Psoas muscle (tissue), 8 donors: ENCODE results near the gene OLFM2. TPM values are rescaled to one million over a fixed set of nuclear protein-coding genes. Genes with fewer than 3 reads are reported as not detected.
"Not testable (repeated sequence)": the region's sequence is repeated elsewhere in the genome, so short reads cannot be mapped to it uniquely, and the experiment has no call there.

ENCODE experiments used
- ATAC-seq, 4 donors: fragments of 200-7000 bp; cut with Tn5 transposase; one replicate each; pipeline ENCODE4 v1.9.1; 2020; ENCODE audit warnings: moderate library complexity in 3 of 4, mild to moderate bottlenecking in 2 of 4
- DNase-seq, 2 donors: peaks; one replicate each; pipeline ENCODE4 v3.0.0-alpha.2; 2020
- H3K27ac ChIP-seq: fragments of 200-600 bp; one replicate; pipeline ENCODE4 v1.8.0; 2022
- H3K27me3 ChIP-seq, 3 donors: fragments of 200-600 bp in 1 of 3; one replicate each; pipeline versions ENCODE4 v1.6.1 to v1.8.0; 2013 to 2022; ENCODE audit warnings: low read length in 2 of 3, mild to moderate bottlenecking in 2 of 3, moderate library complexity in 1 of 3; ENCODE audit not compliant: insufficient read depth in 3 of 3
- H3K36me3 ChIP-seq, 2 donors: fragments of 200-600 bp in 1 of 2; one replicate each; pipeline versions ENCODE4 v1.6.1 to v1.8.0; 2013 to 2022; ENCODE audit warnings: low read depth in 1 of 2, mild to moderate bottlenecking in 1 of 2, moderate library complexity in 1 of 2; ENCODE audit not compliant: insufficient read depth in 1 of 2
- H3K4me1 ChIP-seq: fragments of 200-600 bp; one replicate; pipeline ENCODE4 v1.8.0; 2022
- H3K4me3 ChIP-seq: fragments of 200-600 bp; one replicate; pipeline ENCODE4 v1.8.0; 2022; ENCODE audit warnings: mild to moderate bottlenecking
- H3K9me3 ChIP-seq: fragments of 200-600 bp; one replicate; pipeline ENCODE4 v1.8.0; 2022
- CTCF ChIP-seq: fragments of 200-600 bp; IDR thresholded peaks from one replicate; pipeline ENCODE4 v1.8.0; 2022; ENCODE audit warnings: antibody characterized with exemption
- WGBS, 3 donors: extraction: QIAGEN DNeasy Blood & Tissue Kit; methylation state at CpG; one replicate each; pipeline versions ENCODE4 v1.1.6 to v1.1.7; 2013; 5-methylcytosine and 5-hydroxymethylcytosine counted together
- intact Hi-C, 2 donors: fragments of 100-400 bp; cut with DNase I; formaldehyde crosslinking; loops; one replicate each; pipeline versions ENCODE4 v1.11.0 to v1.14.2; 2022
- polyA plus RNA-seq, 3 donors: library from polyadenylated mRNA; stranded (reverse); fragments of 200-250 nt; gene quantifications; one replicate each; pipeline ENCODE4 v1.2.3, GENCODE V29; 2013
- total RNA-seq, 4 donors: library from RNA; stranded (reverse); fragmentation: NEBNext Ultra II Directional in 2 of 4; extraction: Animal tissue kit (Norgen Biotek cat#: 25700) in 2 of 4; gene quantifications; one replicate each; pipeline versions ENCODE4 v1.2.1 to v1.2.4, GENCODE V29; 2021 to 2023
- donor health status: healthy with polysubstance abuse.
- donor health status: DM: no; HTN: no; CAD: no; lungs with moderate emphysema.
- donor health status: Bipolar disorder and iron deficiency.
- donor health status: healthy.
- donor health status: DM: yes; HTN: yes; CAD: no.
- donor health status: DM: no; HTN: no; CAD: no.
- donor health status: DM: no; HTN: no; CAD: no.
- donor health status: DM: yes; HTN: yes; CAD: no.

OLFM2 gene
- total and polyA plus RNA-seq, 7 donors: 0.48 to 5.1 (median 1.0) TPM

GRCh38 chr19:9848060-9848459 is 88.3 kb downstream of the OLFM2 start:
- no peak overlapping the region for H3K27ac ChIP-seq
- ATAC-seq (no peak), DNase-seq (no peak)
- intact Hi-C loops: no loop called here
- H3K27me3 ChIP-seq: no peaks in the 10 kb centered on the region
- H3K9me3 ChIP-seq: peaks cover 7% of the 10 kb centered on the region
- no peak overlapping the region for H3K4me3 ChIP-seq
- H3K36me3 ChIP-seq: peaks cover 3 to 58% of the 10 kb centered on the region in 2 donors
- 72 to 78% (median 76%) methylated on average over 4 of the region's 4 CpGs for WGBS, 3 donors
- H3K4me1 ChIP-seq: no peaks in the 10 kb centered on the region
- TF ChIP-seq CTCF: no peak

GRCh38 chr19:9847087-9847671 is 89.1 kb downstream of the OLFM2 start:
- no peaks in the 10 kb centered on the region for H3K27me3 ChIP-seq
- no peak overlapping the region for H3K4me3 ChIP-seq
- ATAC-seq (peak; percentile 37 to 76 (median 62)), DNase-seq (peak; percentile 67 to 71)
- intact Hi-C loops: no loop called here
- peaks cover 7% of the 10 kb centered on the region for H3K9me3 ChIP-seq
- 51 to 57% (median 57%) methylated on average over 12 to 13 of the region's 13 CpGs for WGBS, 3 donors
- H3K36me3 ChIP-seq: peaks cover 3 to 66% of the 10 kb centered on the region in 2 donors
- peak; percentile 11 for TF ChIP-seq CTCF
- H3K27ac ChIP-seq: no peak overlapping the region
- H3K4me1 ChIP-seq: no peaks in the 10 kb centered on the region

- H3K9me3 ChIP-seq, H3K27me3 ChIP-seq, H3K4me1 ChIP-seq, ATAC-seq, H3K27ac ChIP-seq, DNase-seq, intact Hi-C loops, H3K4me3 ChIP-seq: not testable (repeated sequence)
- H3K36me3 ChIP-seq: peaks cover 3 to 94% of the 10 kb centered on the region in 2 donors
- WGBS, 3 donors: 93 to 99% (median 96%) methylated on average over 11 to 12 of the region's 12 CpGs
Observed at GRCh38 chr19:9843626-9844273, 92.6 kb downstream of the OLFM2 start.

- no peak overlapping the region for H3K4me3 ChIP-seq
- ATAC-seq: no peak
- H3K36me3 ChIP-seq: peaks cover 3 to 94% of the 10 kb centered on the region in 2 donors
- TF ChIP-seq CTCF: no peak
- no peaks in the 10 kb centered on the region for H3K4me1 ChIP-seq
- no peak overlapping the region for H3K27ac ChIP-seq
- H3K27me3 ChIP-seq: no peaks in the 10 kb centered on the region
- no peak for DNase-seq
- intact Hi-C loops: no loop called here
- 73 to 84% (median 78%) methylated on average over 9 of the region's 9 CpGs for WGBS, 3 donors
- peaks cover 7% of the 10 kb centered on the region for H3K9me3 ChIP-seq
Observed at GRCh38 chr19:9842834-9843625, 93.3 kb downstream of the OLFM2 start.

GRCh38 chr19:9839415-9839814 is 96.9 kb downstream of the OLFM2 start:
- Histone ChIP-seq H3K4me3 (no peak overlapping the region), H3K4me1 (peaks cover 12% of the 10 kb centered on the region), H3K27ac (no peak overlapping the region), H3K27me3 (no peaks in the 10 kb centered on the region), H3K36me3 (peaks cover 3 to 64% of the 10 kb centered on the region in 2 donors), H3K9me3 (peaks cover 7% of the 10 kb centered on the region)
- intact Hi-C loops: loop anchor here in 1 of 2 donors (10.0 kb wide), 1 partner anchor 495 kb away; the partner anchor contains the start of genes ICAM3 and RAVER1
- WGBS, 3 donors: 72 to 90% (median 77%) methylated on average over 1 of the region's 1 CpG
- no peak for ATAC-seq
- no peak for DNase-seq
- no peak for TF ChIP-seq CTCF
